Activated T-helper 2 cell treated with anti-CD3 and anti-CD28 coated beads, Interferon-gamma antibody, Interleukin-2, Interleukin-4, amounts not matched to agents 10 μg/mL and 5 μg/mL and 100 μg/mL, durations not matched to agents 14 hours and 24 hours and 36 hours (primary cell): ENCODE data around the gene PLD2. TPM values are rescaled to one million over a fixed set of nuclear protein-coding genes. Genes with fewer than 3 reads are reported as not detected.

Source experiments
- DNase-seq: peaks from one replicate; pipeline ENCODE4 v3.0.0; 2021; ENCODE audit warnings: low spot score
- H3K27ac Mint-ChIP-seq: one replicate; pipeline ENCODE4 v1.8.0; 2021; ENCODE audit warnings: mixed read lengths
- H3K27me3 Mint-ChIP-seq: one replicate; pipeline ENCODE4 v1.8.0; 2021; ENCODE audit warnings: low read depth, mixed read lengths
- H3K36me3 Mint-ChIP-seq: one replicate; pipeline ENCODE4 v1.8.0; 2021; ENCODE audit warnings: low read depth, mixed read lengths
- H3K4me1 Mint-ChIP-seq: one replicate; pipeline ENCODE4 v1.8.0; 2021; ENCODE audit warnings: low read depth, mixed read lengths
- H3K4me3 Mint-ChIP-seq: one replicate; pipeline ENCODE4 v1.8.0; 2021; ENCODE audit warnings: low read depth, mild to moderate bottlenecking, moderate library complexity, mixed read lengths
- H3K9me3 Mint-ChIP-seq: one replicate; pipeline ENCODE4 v1.8.0; 2021; ENCODE audit warnings: mixed read lengths
- intact Hi-C: fragments of 100-400 bp; cut with micrococcal nuclease; formaldehyde crosslinking; loops from one replicate; pipeline ENCODE4 v1.15.1; 2023
- total RNA-seq: library from RNA; stranded (reverse); gene quantifications from 2 replicates; pipeline ENCODE4 v1.2.3, GENCODE V29; 2022

PLD2 gene
- total RNA-seq, 1 donor from 2014 or later, result 26.6 TPM

GRCh38 chr17:4800462-4801196 is 6.3 kb upstream of the PLD2 start:
- no peaks in the 10 kb centered on the region for H3K9me3 Mint-ChIP-seq
- H3K4me1 Mint-ChIP-seq, result peaks cover 8% of the 10 kb centered on the region
- no peak overlapping the region for H3K27ac Mint-ChIP-seq
- no peaks in the 10 kb centered on the region for H3K27me3 Mint-ChIP-seq
- DNase-seq, result no peak
- no peak overlapping the region for H3K4me3 Mint-ChIP-seq
- intact Hi-C loops, result no loop called here
- peaks cover 27% of the 10 kb centered on the region for H3K36me3 Mint-ChIP-seq

DNA sequence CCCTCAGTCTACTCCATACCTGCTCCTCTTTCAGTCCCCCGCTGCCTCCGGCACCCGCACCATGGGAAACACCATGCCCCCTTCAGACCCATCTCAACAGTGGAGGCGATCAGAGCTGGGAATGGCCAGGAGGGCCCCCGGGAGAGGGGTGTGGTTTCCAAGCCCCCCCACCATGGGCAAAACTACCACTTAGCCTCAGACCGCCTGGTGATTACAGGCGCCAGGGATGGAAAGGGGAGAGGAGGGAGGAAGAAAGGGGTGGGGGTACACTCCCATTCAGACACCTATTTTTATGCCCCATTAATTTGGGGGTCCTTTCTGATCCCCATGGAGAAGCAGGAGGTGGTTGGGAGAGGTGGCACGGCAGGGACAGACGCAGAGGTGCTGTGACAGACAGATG is 4.7 kb upstream of the PLD2 start, which contains the start of gene C17orf114:
TSS of gene C17orf114 (minus strand) at position 101 of the 400 bp plus-strand sequence.
- H3K27me3 Mint-ChIP-seq, result no peaks in the 10 kb centered on the region
- H3K36me3 Mint-ChIP-seq, result peaks cover 21% of the 10 kb centered on the region
- no peak within 1 kb of the TSS for H3K4me3 Mint-ChIP-seq

GRCh38 chr17:4806456-4806776 is 536 bp upstream of the PLD2 start:
- H3K27ac Mint-ChIP-seq, result no peak overlapping the region
- peaks cover 11% of the 10 kb centered on the region for H3K4me1 Mint-ChIP-seq
- peak overlapping the region; percentile 68 for H3K4me3 Mint-ChIP-seq
- no peak for DNase-seq
- intact Hi-C loops, result no loop called here
- H3K27me3 Mint-ChIP-seq, result no peaks in the 10 kb centered on the region
- H3K9me3 Mint-ChIP-seq, result no peaks in the 10 kb centered on the region
- H3K36me3 Mint-ChIP-seq, result peaks cover 10% of the 10 kb centered on the region

More for the DNA sequence above, 4.7 kb upstream of the PLD2 start, which contains the start of gene C17orf114:
- Mint-ChIP-seq H3K27ac (no peak within 1 kb of the TSS), H3K9me3 (no peaks in the 10 kb centered on the region), H3K4me1 (peaks cover 10% of the 10 kb centered on the region)
- no peak for DNase-seq
- intact Hi-C loops, result no loop called here

GRCh38 chr17:4807605-4808377 is 839 bp downstream of the PLD2 start:
- H3K27me3 Mint-ChIP-seq, result no peaks in the 10 kb centered on the region

GRCh38 chr17:4808378-4808767 is 1.4 kb downstream of the PLD2 start:
- DNase-seq, result no peak
- no peaks in the 10 kb centered on the region for H3K27me3 Mint-ChIP-seq
- peak overlapping the region; percentile 77 for H3K4me3 Mint-ChIP-seq
- intact Hi-C loops, result no loop called here
- no peaks in the 10 kb centered on the region for H3K9me3 Mint-ChIP-seq
- peaks cover 10% of the 10 kb centered on the region for H3K36me3 Mint-ChIP-seq
- peaks cover 11% of the 10 kb centered on the region for H3K4me1 Mint-ChIP-seq
- H3K27ac Mint-ChIP-seq, result no peak overlapping the region

More at GRCh38 chr17:4807605-4808377, 839 bp downstream of the PLD2 start:
- Mint-ChIP-seq H3K9me3 (no peaks in the 10 kb centered on the region), H3K36me3 (peaks cover 10% of the 10 kb centered on the region), H3K4me3 (peak overlapping the region; percentile 77), H3K4me1 (peaks cover 11% of the 10 kb centered on the region), H3K27ac (no peak overlapping the region)
- no peak for DNase-seq
- intact Hi-C loops, result no loop called here

DNA sequence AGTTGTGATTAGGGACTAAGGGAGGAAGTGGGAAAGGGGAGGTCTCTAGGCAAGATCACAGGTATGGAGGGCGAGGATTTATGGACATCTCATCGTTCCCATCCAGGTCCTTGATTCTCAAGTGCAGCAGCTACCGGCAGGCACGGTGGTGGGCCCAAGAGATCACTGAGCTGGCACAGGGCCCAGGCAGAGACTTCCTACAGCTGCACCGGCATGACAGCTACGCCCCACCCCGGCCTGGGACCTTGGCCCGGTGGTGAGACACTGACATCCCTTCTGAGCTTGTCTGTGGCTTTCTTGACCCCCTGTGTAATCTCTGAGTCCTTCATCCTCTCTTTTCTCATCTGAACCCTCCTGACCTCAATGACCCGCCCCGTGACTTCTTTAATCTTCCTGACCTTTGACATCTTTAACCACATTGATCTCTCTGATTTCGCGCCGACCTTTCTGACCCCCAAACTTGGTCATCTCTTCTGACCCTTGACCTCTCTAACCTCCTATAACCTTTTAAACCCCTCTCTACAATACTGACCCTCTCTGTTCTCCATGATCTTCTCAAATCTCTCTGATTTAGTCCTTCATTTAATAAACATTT is 3.8 kb downstream of the PLD2 start:
- peaks cover 10% of the 10 kb centered on the region for H3K36me3 Mint-ChIP-seq
- no peak overlapping the region for H3K27ac Mint-ChIP-seq
- no peak for DNase-seq
- intact Hi-C loops, result no loop called here
- H3K4me1 Mint-ChIP-seq, result peaks cover 11% of the 10 kb centered on the region
- no peaks in the 10 kb centered on the region for H3K27me3 Mint-ChIP-seq
- no peaks in the 10 kb centered on the region for H3K9me3 Mint-ChIP-seq
- H3K4me3 Mint-ChIP-seq, result no peak overlapping the region

DNA sequence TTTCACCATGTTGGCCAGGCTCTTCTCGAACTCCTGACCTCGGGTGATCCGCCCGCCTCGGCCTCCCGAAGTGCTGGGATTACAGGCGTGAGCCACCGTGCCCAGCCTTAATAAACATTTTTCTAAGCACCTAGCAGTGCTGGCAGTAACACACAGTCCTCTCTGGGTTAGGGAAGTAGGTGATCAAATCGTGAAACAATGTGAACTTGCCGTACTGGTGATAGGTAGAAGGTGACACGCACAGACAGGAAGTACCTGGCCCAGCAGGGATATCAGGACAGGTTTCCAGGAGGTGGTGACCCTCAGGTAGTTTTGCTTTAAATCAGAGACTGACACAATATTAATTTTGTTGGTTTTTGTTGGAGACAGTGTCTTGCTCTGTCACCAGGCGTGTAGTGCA is 4.5 kb downstream of the PLD2 start:
- Mint-ChIP-seq H3K4me1 (peaks cover 5% of the 10 kb centered on the region), H3K4me3 (no peak overlapping the region), H3K36me3 (peaks cover 10% of the 10 kb centered on the region), H3K27ac (no peak overlapping the region), H3K27me3 (no peaks in the 10 kb centered on the region), H3K9me3 (no peaks in the 10 kb centered on the region)
- DNase-seq, result no peak
- intact Hi-C loops, result no loop called here

GRCh38 chr17:4812690-4813089 is 5.7 kb downstream of the PLD2 start:
- no peak for DNase-seq
- Mint-ChIP-seq H3K27me3 (no peaks in the 10 kb centered on the region), H3K4me3 (no peak overlapping the region), H3K36me3 (peaks cover 10% of the 10 kb centered on the region), H3K4me1 (peaks cover 2% of the 10 kb centered on the region), H3K9me3 (no peaks in the 10 kb centered on the region), H3K27ac (no peak overlapping the region)
- intact Hi-C loops, result no loop called here

- H3K36me3 Mint-ChIP-seq, result peaks cover 5% of the 10 kb centered on the region
- no peak for DNase-seq
- no peak overlapping the region for H3K27ac Mint-ChIP-seq
- intact Hi-C loops, result no loop called here
- H3K4me3 Mint-ChIP-seq, result no peak overlapping the region
- no peaks in the 10 kb centered on the region for H3K4me1 Mint-ChIP-seq
- H3K27me3 Mint-ChIP-seq, result no peaks in the 10 kb centered on the region
- H3K9me3 Mint-ChIP-seq, result no peaks in the 10 kb centered on the region
Measured at GRCh38 chr17:4815043-4815675, 8.2 kb downstream of the PLD2 start.

DNA sequence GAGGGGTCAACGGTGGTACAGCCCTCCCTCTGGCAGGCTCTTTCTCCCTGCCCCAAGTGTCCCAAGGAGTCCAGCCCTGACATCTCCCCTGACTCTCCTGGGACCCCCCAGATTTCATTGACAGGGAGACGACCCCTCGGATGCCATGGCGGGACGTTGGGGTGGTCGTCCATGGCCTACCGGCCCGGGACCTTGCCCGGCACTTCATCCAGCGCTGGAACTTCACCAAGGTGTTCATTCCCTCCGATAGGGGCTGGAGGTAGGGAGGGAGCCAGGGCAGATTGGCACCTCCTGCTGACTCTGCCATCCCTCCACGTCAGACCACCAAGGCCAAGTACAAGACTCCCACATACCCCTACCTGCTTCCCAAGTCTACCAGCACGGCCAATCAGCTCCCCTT is 9.9 kb downstream of the PLD2 start:
- H3K27ac Mint-ChIP-seq, result no peak overlapping the region
- H3K9me3 Mint-ChIP-seq, result no peaks in the 10 kb centered on the region
- intact Hi-C loops, result no loop called here
- no peaks in the 10 kb centered on the region for H3K27me3 Mint-ChIP-seq
- H3K36me3 Mint-ChIP-seq, result no peaks in the 10 kb centered on the region
- no peak for DNase-seq
- no peak overlapping the region for H3K4me3 Mint-ChIP-seq
- no peaks in the 10 kb centered on the region for H3K4me1 Mint-ChIP-seq

GRCh38 chr17:4818276-4818675 is 11.3 kb downstream of the PLD2 start:
- no peaks in the 10 kb centered on the region for H3K27me3 Mint-ChIP-seq
- no peaks in the 10 kb centered on the region for H3K36me3 Mint-ChIP-seq
- intact Hi-C loops, result no loop called here
- H3K27ac Mint-ChIP-seq, result no peak overlapping the region
- no peaks in the 10 kb centered on the region for H3K9me3 Mint-ChIP-seq
- H3K4me1 Mint-ChIP-seq, result no peaks in the 10 kb centered on the region
- H3K4me3 Mint-ChIP-seq, result no peak overlapping the region
- DNase-seq, result no peak

DNA sequence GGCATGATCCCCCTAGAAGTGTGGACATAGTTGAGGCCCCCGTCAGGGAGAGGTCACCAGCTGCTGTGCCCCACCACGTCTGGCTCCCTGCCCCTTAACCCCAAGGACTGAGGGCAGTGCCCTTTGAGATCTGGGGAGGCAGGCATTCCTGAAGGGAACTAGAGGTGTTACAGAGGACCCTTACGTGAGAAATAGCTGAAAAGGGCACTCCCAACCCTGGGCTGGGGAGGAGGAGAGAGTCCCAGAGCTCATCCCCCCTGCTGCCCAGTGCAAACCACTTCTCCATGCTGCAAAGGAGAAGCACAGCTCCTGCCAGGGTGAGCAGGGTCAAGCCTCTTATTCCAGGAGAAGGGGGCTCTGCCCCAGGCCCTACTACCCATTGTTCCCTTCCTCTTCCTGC is 15.9 kb downstream of the PLD2 start:
- Mint-ChIP-seq H3K27ac (no peak overlapping the region), H3K4me1 (no peaks in the 10 kb centered on the region), H3K36me3 (no peaks in the 10 kb centered on the region), H3K9me3 (no peaks in the 10 kb centered on the region), H3K4me3 (no peak overlapping the region), H3K27me3 (no peaks in the 10 kb centered on the region)
- intact Hi-C loops, result no loop called here
- DNase-seq, result no peak
